Liver (tissue), 9 donors: Measurements from ENCODE around the gene PDE6D. TPM values are rescaled to one million over a fixed set of nuclear protein-coding genes. Genes with fewer than 3 reads are reported as not detected.

ENCODE experiments used
- DNase-seq: peaks from one replicate; pipeline ENCODE4 v3.0.0-alpha.2; 2017; ENCODE audit warnings: low spot score
- H3K27ac ChIP-seq, 2 donors: one replicate each; pipeline ENCODE4 v1.7.0; 2013; ENCODE audit warnings: inconsistent platforms in 2 of 2, low read length in 2 of 2, control low read depth in 1 of 2, low read depth in 1 of 2, mild to moderate bottlenecking in 1 of 2
- H3K27me3 ChIP-seq, 4 donors: one replicate each; pipeline versions ENCODE4 v1.6.1 to v1.7.0; 2013; ENCODE audit warnings: low read length in 3 of 4, inconsistent platforms in 1 of 4, mild to moderate bottlenecking in 1 of 4, moderate library complexity in 1 of 4; ENCODE audit not compliant: control insufficient read depth in 4 of 4, insufficient read depth in 4 of 4
- H3K36me3 ChIP-seq, 4 donors: one replicate each; pipeline versions ENCODE4 v1.6.1 to v1.7.0; 2013; ENCODE audit warnings: low read length in 3 of 4, mild to moderate bottlenecking in 3 of 4, low read depth in 1 of 4, moderate library complexity in 1 of 4; ENCODE audit not compliant: control insufficient read depth in 4 of 4, insufficient read depth in 3 of 4
- H3K4me1 ChIP-seq, 4 donors: one replicate each; pipeline versions ENCODE4 v1.6.1 to v1.7.0; 2013; ENCODE audit warnings: low read length in 3 of 4, mild to moderate bottlenecking in 3 of 4, moderate library complexity in 1 of 4; ENCODE audit not compliant: control insufficient read depth in 4 of 4, insufficient read depth in 4 of 4
- H3K4me3 ChIP-seq, 3 donors: one replicate each; pipeline versions ENCODE4 v1.6.1 to v1.7.0; 2013; ENCODE audit warnings: low read length in 3 of 3, control low read depth in 1 of 3, low read depth in 1 of 3, mild to moderate bottlenecking in 1 of 3
- H3K9ac ChIP-seq, 2 donors: one replicate each; pipeline ENCODE4 v1.7.0; 2013; ENCODE audit warnings: low read length in 2 of 2, mild to moderate bottlenecking in 2 of 2, moderate library complexity in 2 of 2, control low read depth in 1 of 2, low read depth in 1 of 2
- H3K9me3 ChIP-seq, 4 donors: one replicate each; pipeline versions ENCODE4 v1.6.1 to v1.7.0; 2013; ENCODE audit warnings: low read length in 3 of 4; ENCODE audit not compliant: control insufficient read depth in 4 of 4
- ATF3 ChIP-seq: IDR thresholded peaks from 2 replicates; pipeline ENCODE4 v1.6.1; 2016; ENCODE audit warnings: antibody characterized with exemption
- EGR1 ChIP-seq, 2 donors: IDR thresholded peaks; 2 replicates each; pipeline ENCODE4 v1.6.1; 2016 to 2018; ENCODE audit warnings: antibody characterized with exemption in 2 of 2, low read depth in 2 of 2
- FOXA1 ChIP-seq: IDR thresholded peaks from 2 replicates; pipeline ENCODE4 v1.6.1; 2016; ENCODE audit warnings: antibody characterized with exemption
- FOXA2 ChIP-seq: IDR thresholded peaks from 2 replicates; pipeline ENCODE4 v1.6.1; 2016; ENCODE audit warnings: antibody characterized with exemption
- GABPA ChIP-seq, 2 donors: IDR thresholded peaks in 1 of 2; conservative IDR thresholded peaks in 1 of 2; 2 replicates each; pipeline ENCODE4 v1.6.1; 2016; ENCODE audit warnings: antibody characterized with exemption in 2 of 2, mild to moderate bottlenecking in 1 of 2, moderate library complexity in 1 of 2
- HNF4A ChIP-seq, 2 donors: conservative IDR thresholded peaks; 2 replicates each; pipeline ENCODE4 v1.6.1; 2016; ENCODE audit warnings: antibody characterized with exemption in 2 of 2, mild to moderate bottlenecking in 2 of 2
- HNF4G ChIP-seq: IDR thresholded peaks from 2 replicates; pipeline ENCODE4 v1.6.1; 2016; ENCODE audit warnings: antibody characterized with exemption
- JUND ChIP-seq, 2 donors: IDR thresholded peaks; 2 replicates each; pipeline ENCODE4 v1.6.1; 2016; ENCODE audit warnings: antibody characterized with exemption in 2 of 2
- MAX ChIP-seq: IDR thresholded peaks from 2 replicates; pipeline ENCODE4 v1.6.1; 2016; ENCODE audit warnings: antibody characterized with exemption
- NR2F2 ChIP-seq: IDR thresholded peaks from 2 replicates; pipeline ENCODE4 v1.6.1; 2016; ENCODE audit warnings: antibody characterized with exemption
- RAD21 ChIP-seq, 2 donors: IDR thresholded peaks; 2 replicates each; pipeline ENCODE4 v1.6.1; 2016; ENCODE audit warnings: antibody characterized with exemption in 2 of 2, mild to moderate bottlenecking in 2 of 2
- RXRA ChIP-seq, 2 donors: IDR thresholded peaks; 2 replicates each; pipeline ENCODE4 v1.6.1; 2017 to 2018; ENCODE audit warnings: antibody characterized with exemption in 2 of 2, mild to moderate bottlenecking in 1 of 2
- SP1 ChIP-seq: IDR thresholded peaks from 2 replicates; pipeline ENCODE4 v1.6.1; 2018; ENCODE audit warnings: antibody characterized with exemption, mild to moderate bottlenecking
- TAF1 ChIP-seq: conservative IDR thresholded peaks from 2 replicates; pipeline ENCODE4 v1.6.1; 2016; ENCODE audit warnings: antibody characterized with exemption, mild to moderate bottlenecking
- YY1 ChIP-seq: IDR thresholded peaks from 2 replicates; pipeline ENCODE4 v1.6.1; 2016; ENCODE audit warnings: antibody characterized with exemption, mild to moderate bottlenecking
- WGBS: extraction: QIAGEN DNeasy Blood & Tissue Kit; methylation state at CpG from one replicate; pipeline ENCODE4 v1.1.7; 2013; 5-methylcytosine and 5-hydroxymethylcytosine counted together
- polyA plus RNA-seq, 2 donors: library from polyadenylated mRNA; stranded (reverse) in 1 of 2; unstranded in 1 of 2; fragments of 200-250 nt in 1 of 2; fragments of >200 nt in 1 of 2; fragmentation: Nextera tagmentation in 1 of 2; extraction: Ambion mirVana in 1 of 2; gene quantifications; one replicate each; pipeline versions ENCODE4 v1.2.1 to v1.2.3, GENCODE V29; 2013 to 2015
- total RNA-seq, 2 donors: library from RNA; depleted of rRNA; stranded (reverse); fragments of >200 nt; gene quantifications; one replicate each; pipeline ENCODE4 v1.2.3, GENCODE V29; 2014
- TF ChIP-seq, protein P1 (sequence below): fragments of 150-350 bp; IDR thresholded peaks from 2 replicates; pipeline ENCODE4 v1.5.1; 2017; ENCODE audit warnings: improper control_type of control experiment, low read depth, low read length; ENCODE audit not compliant: missing input control
- TF ChIP-seq, protein P2 (sequence below): IDR thresholded peaks from 2 replicates; pipeline ENCODE4 v1.6.1; 2016; ENCODE audit warnings: antibody characterized with exemption
- TF ChIP-seq, protein P3 (sequence below): IDR thresholded peaks from 2 replicates; pipeline ENCODE4 v1.6.1; 2016; ENCODE audit warnings: antibody characterized with exemption, mild to moderate bottlenecking
- donor health status: healthy.
- donor health status: healthy.
- donor health status: healthy.
- donor health status: healthy.
- donor health status: healthy.

PDE6D gene
- total and polyA plus RNA-seq, 4 donors: 6.6 to 8.5 (median 7.0) TPM

DNA sequence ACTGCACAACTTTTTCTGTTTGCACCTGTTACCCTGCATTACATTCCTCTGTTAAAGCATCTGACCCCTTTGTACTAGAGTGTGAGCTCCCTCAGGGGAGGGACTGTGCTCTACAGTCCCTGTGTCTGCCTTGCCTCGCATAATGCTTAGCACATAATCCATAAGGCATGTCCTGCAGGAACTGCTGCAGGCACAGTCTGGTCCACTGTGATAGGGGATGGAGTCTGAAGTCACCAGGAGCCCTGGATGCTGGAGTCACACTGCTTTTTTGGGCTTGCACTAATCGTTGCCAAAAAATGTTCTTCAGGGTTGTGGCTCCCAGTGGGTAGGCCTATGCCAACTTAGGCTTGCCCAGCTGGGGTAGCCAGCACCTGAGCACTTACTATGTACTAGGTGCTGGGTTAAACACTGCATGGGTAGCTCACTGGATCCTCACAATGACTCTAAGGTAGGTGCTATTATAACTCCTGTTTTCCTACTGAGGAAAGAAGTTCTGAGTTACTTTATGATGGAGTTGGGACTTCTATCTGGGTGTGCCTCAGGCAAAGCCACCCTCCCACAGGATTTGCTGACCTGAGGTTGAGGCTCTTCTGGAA is 38.5 kb upstream of the PDE6D start:
- Histone ChIP-seq H3K4me1 (no peaks in the 10 kb centered on the region), H3K27ac (no peak overlapping the region), H3K4me3 (no peak overlapping the region), H3K9ac (no peak overlapping the region), H3K36me3 (no peaks in the 10 kb centered on the region), H3K27me3 (no peaks in the 10 kb centered on the region), H3K9me3 (no peaks in the 10 kb centered on the region)
- TF ChIP-seq NR2F2: no peak
- no peak for TF ChIP-seq GABPA (IDR thresholded peaks at IDR 0.05 in 1 of 2, conservative IDR thresholded peaks at IDR 0.05 in 1 of 2)
- no peak for TF ChIP-seq ATF3
- TF ChIP-seq, protein P1, sequence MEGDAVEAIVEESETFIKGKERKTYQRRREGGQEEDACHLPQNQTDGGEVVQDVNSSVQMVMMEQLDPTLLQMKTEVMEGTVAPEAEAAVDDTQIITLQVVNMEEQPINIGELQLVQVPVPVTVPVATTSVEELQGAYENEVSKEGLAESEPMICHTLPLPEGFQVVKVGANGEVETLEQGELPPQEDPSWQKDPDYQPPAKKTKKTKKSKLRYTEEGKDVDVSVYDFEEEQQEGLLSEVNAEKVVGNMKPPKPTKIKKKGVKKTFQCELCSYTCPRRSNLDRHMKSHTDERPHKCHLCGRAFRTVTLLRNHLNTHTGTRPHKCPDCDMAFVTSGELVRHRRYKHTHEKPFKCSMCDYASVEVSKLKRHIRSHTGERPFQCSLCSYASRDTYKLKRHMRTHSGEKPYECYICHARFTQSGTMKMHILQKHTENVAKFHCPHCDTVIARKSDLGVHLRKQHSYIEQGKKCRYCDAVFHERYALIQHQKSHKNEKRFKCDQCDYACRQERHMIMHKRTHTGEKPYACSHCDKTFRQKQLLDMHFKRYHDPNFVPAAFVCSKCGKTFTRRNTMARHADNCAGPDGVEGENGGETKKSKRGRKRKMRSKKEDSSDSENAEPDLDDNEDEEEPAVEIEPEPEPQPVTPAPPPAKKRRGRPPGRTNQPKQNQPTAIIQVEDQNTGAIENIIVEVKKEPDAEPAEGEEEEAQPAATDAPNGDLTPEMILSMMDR: no peak
- TF ChIP-seq FOXA2: no peak
- TF ChIP-seq, protein P2, sequence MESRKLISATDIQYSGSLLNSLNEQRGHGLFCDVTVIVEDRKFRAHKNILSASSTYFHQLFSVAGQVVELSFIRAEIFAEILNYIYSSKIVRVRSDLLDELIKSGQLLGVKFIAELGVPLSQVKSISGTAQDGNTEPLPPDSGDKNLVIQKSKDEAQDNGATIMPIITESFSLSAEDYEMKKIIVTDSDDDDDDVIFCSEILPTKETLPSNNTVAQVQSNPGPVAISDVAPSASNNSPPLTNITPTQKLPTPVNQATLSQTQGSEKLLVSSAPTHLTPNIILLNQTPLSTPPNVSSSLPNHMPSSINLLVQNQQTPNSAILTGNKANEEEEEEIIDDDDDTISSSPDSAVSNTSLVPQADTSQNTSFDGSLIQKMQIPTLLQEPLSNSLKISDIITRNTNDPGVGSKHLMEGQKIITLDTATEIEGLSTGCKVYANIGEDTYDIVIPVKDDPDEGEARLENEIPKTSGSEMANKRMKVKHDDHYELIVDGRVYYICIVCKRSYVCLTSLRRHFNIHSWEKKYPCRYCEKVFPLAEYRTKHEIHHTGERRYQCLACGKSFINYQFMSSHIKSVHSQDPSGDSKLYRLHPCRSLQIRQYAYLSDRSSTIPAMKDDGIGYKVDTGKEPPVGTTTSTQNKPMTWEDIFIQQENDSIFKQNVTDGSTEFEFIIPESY: no peak
- no peak for TF ChIP-seq TAF1
- TF ChIP-seq, protein P3, sequence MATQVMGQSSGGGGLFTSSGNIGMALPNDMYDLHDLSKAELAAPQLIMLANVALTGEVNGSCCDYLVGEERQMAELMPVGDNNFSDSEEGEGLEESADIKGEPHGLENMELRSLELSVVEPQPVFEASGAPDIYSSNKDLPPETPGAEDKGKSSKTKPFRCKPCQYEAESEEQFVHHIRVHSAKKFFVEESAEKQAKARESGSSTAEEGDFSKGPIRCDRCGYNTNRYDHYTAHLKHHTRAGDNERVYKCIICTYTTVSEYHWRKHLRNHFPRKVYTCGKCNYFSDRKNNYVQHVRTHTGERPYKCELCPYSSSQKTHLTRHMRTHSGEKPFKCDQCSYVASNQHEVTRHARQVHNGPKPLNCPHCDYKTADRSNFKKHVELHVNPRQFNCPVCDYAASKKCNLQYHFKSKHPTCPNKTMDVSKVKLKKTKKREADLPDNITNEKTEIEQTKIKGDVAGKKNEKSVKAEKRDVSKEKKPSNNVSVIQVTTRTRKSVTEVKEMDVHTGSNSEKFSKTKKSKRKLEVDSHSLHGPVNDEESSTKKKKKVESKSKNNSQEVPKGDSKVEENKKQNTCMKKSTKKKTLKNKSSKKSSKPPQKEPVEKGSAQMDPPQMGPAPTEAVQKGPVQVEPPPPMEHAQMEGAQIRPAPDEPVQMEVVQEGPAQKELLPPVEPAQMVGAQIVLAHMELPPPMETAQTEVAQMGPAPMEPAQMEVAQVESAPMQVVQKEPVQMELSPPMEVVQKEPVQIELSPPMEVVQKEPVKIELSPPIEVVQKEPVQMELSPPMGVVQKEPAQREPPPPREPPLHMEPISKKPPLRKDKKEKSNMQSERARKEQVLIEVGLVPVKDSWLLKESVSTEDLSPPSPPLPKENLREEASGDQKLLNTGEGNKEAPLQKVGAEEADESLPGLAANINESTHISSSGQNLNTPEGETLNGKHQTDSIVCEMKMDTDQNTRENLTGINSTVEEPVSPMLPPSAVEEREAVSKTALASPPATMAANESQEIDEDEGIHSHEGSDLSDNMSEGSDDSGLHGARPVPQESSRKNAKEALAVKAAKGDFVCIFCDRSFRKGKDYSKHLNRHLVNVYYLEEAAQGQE: no peak
- TF ChIP-seq EGR1 (IDR thresholded peaks at IDR 0.05; ENCODE audit: low read depth in 2 of 2): no peak
- no peak for TF ChIP-seq HNF4G
- TF ChIP-seq RXRA (IDR thresholded peaks at IDR 0.05): no peak
- TF ChIP-seq HNF4A (conservative IDR thresholded peaks at IDR 0.05): no peak
- TF ChIP-seq JUND (IDR thresholded peaks at IDR 0.05): no peak
- TF ChIP-seq SP1: no peak
- TF ChIP-seq YY1: no peak
- TF ChIP-seq RAD21 (IDR thresholded peaks at IDR 0.05): no peak
- no peak for TF ChIP-seq MAX
- no peak for TF ChIP-seq FOXA1
- 79% methylated on average over 2 of the region's 2 CpGs for WGBS
- no peak for DNase-seq
